WTC11 (cell line): ENCODE results near the gene LPP.

Experiments
- CDX4 ChIP-seq: fragments of 250-450 bp; sonication (Bioruptor Pico); IDR thresholded peaks from 2 replicates; pipeline ENCODE4 v1.9.0; 2021; ENCODE audit warnings: moderate library complexity, mild to moderate bottlenecking, inconsistent platforms, borderline replicate concordance
- CTCF ChIP-seq: fragments of 200-600 bp; IDR thresholded peaks from 2 replicates; pipeline ENCODE4 v1.8.0; 2022; ENCODE audit warnings: antibody characterized with exemption
- E2F1 ChIP-seq: sonication (generic); formaldehyde crosslinking; IDR thresholded peaks from 2 replicates; pipeline ENCODE4 v1.8.0; 2022; ENCODE audit warnings: mild to moderate bottlenecking, missing genetic modification reagents
- ESRRA ChIP-seq: sonication (generic); formaldehyde crosslinking; IDR thresholded peaks from 2 replicates; pipeline ENCODE4 v1.8.1; 2022; ENCODE audit warnings: mild to moderate bottlenecking, missing genetic modification reagents, borderline replicate concordance
- GTF2I ChIP-seq: fragments of 250-450 bp; sonication (Bioruptor Pico); conservative IDR thresholded peaks from 2 replicates; pipeline ENCODE4 v1.4.0; 2021; ENCODE audit warnings: mild to moderate bottlenecking
- JUN ChIP-seq: sonication (generic); formaldehyde crosslinking; IDR thresholded peaks from 2 replicates; pipeline ENCODE4 v1.8.0; 2023; ENCODE audit warnings: mild to moderate bottlenecking, missing genetic modification reagents
- MAX ChIP-seq: sonication (generic); formaldehyde crosslinking; IDR thresholded peaks from 2 replicates; pipeline ENCODE4 v1.8.0; 2022; ENCODE audit warnings: mild to moderate bottlenecking, missing genetic modification reagents
- NFATC4 ChIP-seq: fragments of 250-450 bp; sonication (Bioruptor Pico); IDR thresholded peaks from 2 replicates; pipeline ENCODE4 v1.9.0; 2021; ENCODE audit warnings: mild to moderate bottlenecking
- RELA ChIP-seq: sonication (generic); formaldehyde crosslinking; IDR thresholded peaks from 2 replicates; pipeline ENCODE4 v1.8.1; 2022; ENCODE audit warnings: missing genetic modification reagents, mild to moderate bottlenecking, borderline replicate concordance
- TEAD4 ChIP-seq: sonication (generic); formaldehyde crosslinking; IDR thresholded peaks from 2 replicates; pipeline ENCODE4 v1.8.0; 2022; ENCODE audit warnings: mild to moderate bottlenecking, missing genetic modification reagents
- USF1 ChIP-seq: sonication (generic); formaldehyde crosslinking; IDR thresholded peaks from 2 replicates; pipeline ENCODE4 v1.8.0; 2022; ENCODE audit warnings: mild to moderate bottlenecking, missing genetic modification reagents
- ZNF281 ChIP-seq: sonication (generic); formaldehyde crosslinking; IDR thresholded peaks from 2 replicates; pipeline ENCODE4 v1.8.0; 2023; ENCODE audit warnings: mild to moderate bottlenecking, missing genetic modification reagents

GRCh38 chr3:188264226-188265207 lies 110.6 kb downstream of the LPP start:
- TF ChIP-seq NFATC4 (CRISPR knock-in tag) (no peak), RELA (CRISPR knock-in tag) (no peak), TEAD4 (CRISPR knock-in tag) (no peak), ZNF281 (CRISPR knock-in tag) (no peak), CTCF (no peak), ESRRA (CRISPR knock-in tag) (no peak), E2F1 (CRISPR knock-in tag) (no peak), GTF2I (no peak), MAX (CRISPR knock-in tag) (no peak), USF1 (CRISPR knock-in tag) (no peak), CDX4 (CRISPR knock-in tag) (no peak), JUN (CRISPR knock-in tag) (no peak)
